Spleen (tissue), 11 donors: ENCODE data around the gene RAB39A. TPM values are rescaled to one million over a fixed set of nuclear protein-coding genes. Genes with fewer than 3 reads are reported as not detected.
"Not testable (repeated sequence)": the region's sequence is repeated elsewhere in the genome, so short reads cannot be mapped to it uniquely, and the experiment has no call there.

Source experiments
- DNase-seq: peaks from one replicate; pipeline ENCODE4 v3.0.0-alpha.2; 2020
- H3K27ac ChIP-seq, 8 donors: fragments of 200-600 bp; sonication (generic) in 7 of 8; 1 replicate in 4 of 8; 2 replicates in 4 of 8; pipeline versions ENCODE4 v1.5.0 to v1.8.0; 2016 to 2021; ENCODE audit warnings: inconsistent platforms in 4 of 8, mild to moderate bottlenecking in 4 of 8, moderate library complexity in 1 of 8
- H3K27me3 ChIP-seq, 7 donors: fragments of 200-600 bp; sonication (generic) in 6 of 7; replicated peaks in 1 of 7; 1 replicate in 4 of 7; 2 replicates in 3 of 7; pipeline versions ENCODE4 v1.5.0 to v1.8.0; 2016 to 2021; ENCODE audit warnings: inconsistent platforms in 3 of 7, mild to moderate bottlenecking in 1 of 7
- H3K36me3 ChIP-seq, 6 donors: fragments of 200-600 bp; sonication (generic) in 5 of 6; 1 replicate in 4 of 6; 2 replicates in 2 of 6; pipeline versions ENCODE4 v1.5.0 to v1.8.0; 2016 to 2021; ENCODE audit warnings: inconsistent platforms in 2 of 6
- H3K4me1 ChIP-seq, 6 donors: fragments of 200-600 bp; sonication (generic) in 5 of 6; 1 replicate in 3 of 6; 2 replicates in 3 of 6; pipeline versions ENCODE4 v1.5.0 to v1.8.0; 2016 to 2021; ENCODE audit warnings: inconsistent platforms in 3 of 6
- H3K4me3 ChIP-seq, 8 donors: fragments of 200-600 bp; sonication (generic) in 7 of 8; 1 replicate in 4 of 8; 2 replicates in 4 of 8; pipeline versions ENCODE4 v1.5.0 to v1.8.0; 2016 to 2021; ENCODE audit warnings: inconsistent platforms in 4 of 8, mild to moderate bottlenecking in 4 of 8, moderate library complexity in 2 of 8
- H3K9me3 ChIP-seq, 8 donors: fragments of 200-600 bp; sonication (generic) in 7 of 8; 1 replicate in 4 of 8; 2 replicates in 4 of 8; pipeline versions ENCODE4 v1.5.0 to v1.8.0; 2016 to 2021; ENCODE audit warnings: inconsistent platforms in 4 of 8
- CTCF ChIP-seq, 11 experiments: fragments of 200-600 bp in 7 of 11; fragments of 450-650 bp in 4 of 11; sonication (generic) in 4 of 11; IDR thresholded peaks in 8 of 11; conservative IDR thresholded peaks in 3 of 11; 1 replicate in 7 of 11; 2 replicates in 4 of 11; pipeline versions ENCODE4 v1.4.0 to v1.8.0; 2016 to 2021; ENCODE audit warnings: antibody characterized with exemption in 11 of 11, inconsistent platforms in 4 of 11, mild to moderate bottlenecking in 1 of 11
- POLR2A ChIP-seq, 3 donors: fragments of 450-650 bp; IDR thresholded peaks; one replicate each; pipeline ENCODE4 v1.5.1; 2017; ENCODE audit warnings: antibody characterized with exemption in 3 of 3, mild to moderate bottlenecking in 1 of 3
- POLR2AphosphoS5 ChIP-seq, 3 donors: sonication (generic); formaldehyde crosslinking; IDR thresholded peaks; one replicate each; pipeline ENCODE4 v1.5.1; 2017; ENCODE audit warnings: antibody characterized with exemption in 3 of 3
- WGBS, 5 donors: extraction: QIAGEN DNeasy Blood & Tissue Kit in 3 of 5; methylation state at CpG; one replicate each; pipeline versions ENCODE4 v1.1.5 to v1.1.7; 2013 to 2018; 5-methylcytosine and 5-hydroxymethylcytosine counted together
- intact Hi-C: fragments of 100-400 bp; cut with DNase I; formaldehyde crosslinking; loops from one replicate; pipeline ENCODE4 v1.15.0; 2023; ENCODE audit warnings: low total_unique reads
- polyA plus RNA-seq, 3 donors: library from polyadenylated mRNA; stranded (reverse); fragments of 200-250 nt; gene quantifications; one replicate each; pipeline ENCODE4 v1.2.1, GENCODE V29; 2013
- total RNA-seq, 7 donors: library from RNA; depleted of rRNA in 3 of 7; stranded (reverse); fragments of >200 nt in 3 of 7; fragmentation: NEBNext Ultra II Directional in 4 of 7; extraction: Animal tissue kit (Norgen Biotek cat#: 25700) in 4 of 7; gene quantifications; one replicate each; pipeline versions ENCODE4 v1.1.0 to v1.2.1, GENCODE V29; 2016 to 2021
- donor health status: healthy with polysubstance abuse.
- donor health status: DM: no; HTN: no; CAD: no; lungs with moderate emphysema.
- donor health status: DM: no; HTN: no; CAD: no.
- donor health status: Bipolar disorder and iron deficiency.
- donor health status: healthy.
- donor health status: DM: no; HTN: no; CAD: no.
- donor health status: DM: yes; HTN: yes; CAD: no.

RAB39A gene
- total and polyA plus RNA-seq, 10 donors = 0.39 to 14.7 (median 9.1) TPM

DNA sequence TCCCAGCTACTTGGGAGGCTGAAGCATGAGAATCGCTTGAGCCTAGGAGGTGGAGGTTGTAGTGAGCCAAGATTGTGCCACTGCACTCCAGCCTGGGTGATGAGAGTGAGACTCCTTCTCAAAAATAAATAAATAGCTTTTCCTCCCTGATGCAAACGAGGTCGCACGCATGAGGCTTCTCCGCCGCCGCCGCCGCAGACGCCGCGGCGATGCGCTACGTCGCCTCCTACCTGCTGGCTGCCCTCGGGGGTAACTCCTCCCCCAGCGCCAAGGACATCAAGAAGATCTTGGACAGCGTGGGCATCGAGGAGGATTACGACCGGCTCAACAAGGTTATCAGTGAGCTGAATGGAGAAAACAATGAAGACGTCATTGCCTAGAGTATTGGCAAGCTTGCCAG, 20.0 kb upstream of the RAB39A start:
- WGBS, 5 donors = 69 to 87% (median 74%) methylated on average over 23 of the region's 23 CpGs

DNA sequence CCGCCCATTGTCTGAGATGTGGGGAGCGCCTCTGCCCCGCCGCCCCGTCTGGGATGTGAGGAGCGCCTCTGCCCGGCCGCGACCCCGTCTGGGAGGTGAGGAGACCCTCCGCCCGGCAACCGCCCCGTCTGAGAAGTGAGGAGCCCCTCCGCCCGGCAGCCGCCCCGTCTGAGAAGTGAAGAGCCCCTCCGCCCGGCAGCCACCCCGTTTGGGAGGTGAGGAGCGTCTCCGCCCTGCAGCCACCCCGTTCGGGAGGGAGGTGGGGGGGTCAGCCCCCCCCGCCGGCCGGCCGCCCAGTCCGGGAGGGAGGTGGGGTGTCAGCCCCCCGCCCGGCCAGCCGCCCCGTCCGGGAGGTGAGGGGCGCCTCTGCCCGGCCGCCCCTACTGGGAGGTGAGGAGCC, 15.8 kb upstream of the RAB39A start:
- H3K36me3 ChIP-seq, H3K4me1 ChIP-seq, H3K9me3 ChIP-seq, DNase-seq, H3K27ac ChIP-seq, intact Hi-C loops, H3K4me3 ChIP-seq: not testable (repeated sequence)
- peaks cover 0 to 25% (median 0%) of the 10 kb centered on the region in 7 donors for H3K27me3 ChIP-seq
- WGBS, 5 donors = 87 to 99% (median 95%) methylated on average over 6 to 34 of the region's 38 CpGs

More for the DNA sequence above, 20.0 kb upstream of the RAB39A start:
- Histone ChIP-seq H3K27ac (no peak overlapping the region), H3K36me3 (no peaks in the 10 kb centered on the region), H3K27me3 (peaks cover 0 to 17% (median 0%) of the 10 kb centered on the region in 7 donors), H3K9me3 (no peaks in the 10 kb centered on the region), H3K4me1 (no peaks in the 10 kb centered on the region), H3K4me3 (no peak overlapping the region)
- DNase-seq = no peak
- intact Hi-C loops = no loop called here
- TF ChIP-seq POLR2A (IDR thresholded peaks at IDR 0.05) (no peak), POLR2AphosphoS5 (IDR thresholded peaks at IDR 0.05) (no peak), CTCF (IDR thresholded peaks at IDR 0.05 in 8 of 11, conservative IDR thresholded peaks at IDR 0.05 in 3 of 11) (no peak)

GRCh38 chr11:107915229-107915628, 13.0 kb upstream of the RAB39A start:
- no peak for DNase-seq
- WGBS, 5 donors = 85 to 95% (median 92%) methylated on average over 2 to 5 of the region's 5 CpGs

GRCh38 chr11:107916671-107917241, 11.5 kb upstream of the RAB39A start:
- no peaks in the 10 kb centered on the region for H3K9me3 ChIP-seq
- 40 to 58% (median 42%) methylated on average over 5 to 13 of the region's 13 CpGs for WGBS, 5 donors
- no peak overlapping the region for H3K27ac ChIP-seq
- DNase-seq = no peak
- TF ChIP-seq POLR2A (IDR thresholded peaks at IDR 0.05) (no peak), CTCF (IDR thresholded peaks at IDR 0.05 in 8 of 11, conservative IDR thresholded peaks at IDR 0.05 in 3 of 11) (peak in 5 of 11 experiments; percentile 43 to 66 (median 50))
- H3K4me3 ChIP-seq = no peak overlapping the region
- intact Hi-C loops = no loop called here
- H3K36me3 ChIP-seq = no peaks in the 10 kb centered on the region
- H3K4me1 ChIP-seq = no peaks in the 10 kb centered on the region
- peaks cover 0 to 27% (median 0%) of the 10 kb centered on the region in 7 donors for H3K27me3 ChIP-seq

More at GRCh38 chr11:107915229-107915628, 13.0 kb upstream of the RAB39A start:
- H3K4me3 ChIP-seq = no peak overlapping the region
- H3K9me3 ChIP-seq = no peaks in the 10 kb centered on the region
- intact Hi-C loops = no loop called here
- no peaks in the 10 kb centered on the region for H3K4me1 ChIP-seq
- H3K36me3 ChIP-seq = no peaks in the 10 kb centered on the region
- H3K27ac ChIP-seq = no peak overlapping the region
- peaks cover 0 to 22% (median 0%) of the 10 kb centered on the region in 7 donors for H3K27me3 ChIP-seq
- TF ChIP-seq POLR2A (IDR thresholded peaks at IDR 0.05) (no peak), POLR2AphosphoS5 (IDR thresholded peaks at IDR 0.05) (no peak), CTCF (IDR thresholded peaks at IDR 0.05 in 8 of 11, conservative IDR thresholded peaks at IDR 0.05 in 3 of 11) (no peak)
